T-cell (primary cell): ENCODE results near the gene TCHP. TPM values are rescaled to one million over a fixed set of nuclear protein-coding genes. Genes with fewer than 3 reads are reported as not detected.
"Not testable (repeated sequence)": the region's sequence is repeated elsewhere in the genome, so short reads cannot be mapped to it uniquely, and the experiment has no call there.

Source experiments
- ATAC-seq, 4 experiments: fragments of 200-7000 bp in 3 of 4; fragments of 150-1000 bp in 1 of 4; cut with Tn5 transposase; replicated peaks in 1 of 4; 1 replicate in 3 of 4; 2 replicates in 1 of 4; pipeline ENCODE4 v1.10.0; 2021; ENCODE audit warnings: moderate library complexity in 3 of 4, mild to moderate bottlenecking in 2 of 4, moderate number of reproducible peaks in 1 of 4
- CTCF ChIA-PET, 2 donors: fragments of 300-600 bp; sonication (Branson Sonifier 250); formaldehyde crosslinking; loops; one replicate each; lab custom pipeline; 2022; ENCODE audit warnings: antibody characterized with exemption in 2 of 2; lab: Charles Lee
- POLR2A ChIA-PET, 2 donors: fragments of 300-600 bp; sonication (Branson Sonifier 250); formaldehyde crosslinking; loops; one replicate each; lab custom pipeline; 2022; ENCODE audit warnings: antibody characterized with exemption in 2 of 2; lab: Charles Lee
- DNase-seq, 35 experiments: peaks; one replicate each; pipeline versions ENCODE4 v3.0.0 to v3.0.0-alpha.2; 2013 to 2023
- H3K27ac ChIP-seq: one replicate; pipeline ENCODE4 v1.5.1; 2013; ENCODE audit warnings: low read length
- H3K27me3 ChIP-seq, 2 experiments: replicated peaks in 1 of 2; 1 replicate in 1 of 2; 2 replicates in 1 of 2; pipeline versions ENCODE4 v1.6.1 to v1.7.0; 2013; ENCODE audit warnings: low read length in 1 of 2, mixed read lengths in 1 of 2; ENCODE audit not compliant: control insufficient read depth in 2 of 2, insufficient read depth in 2 of 2; ENCODE audit errors: extremely low read depth in 1 of 2
- H3K36me3 ChIP-seq, 2 donors: 1 replicate in 1 of 2; 2 replicates in 1 of 2; pipeline versions ENCODE4 v1.6.1 to v1.7.0; 2013; ENCODE audit warnings: low read length in 1 of 2; ENCODE audit not compliant: control insufficient read depth in 2 of 2, insufficient read depth in 1 of 2; ENCODE audit errors: extremely low read depth in 1 of 2
- H3K4me1 ChIP-seq, 2 experiments: 1 replicate in 1 of 2; 2 replicates in 1 of 2; pipeline versions ENCODE4 v1.6.1 to v1.7.0; 2013; ENCODE audit warnings: low read length in 2 of 2, mixed read lengths in 1 of 2; ENCODE audit not compliant: insufficient read depth in 2 of 2, control insufficient read depth in 1 of 2; ENCODE audit errors: extremely low read depth in 1 of 2
- H3K4me3 ChIP-seq, 2 donors: 1 replicate in 1 of 2; 2 replicates in 1 of 2; pipeline versions ENCODE4 v1.5.1 to v1.7.0; 2013; ENCODE audit warnings: mild to moderate bottlenecking in 2 of 2, low read length in 1 of 2, moderate library complexity in 1 of 2; ENCODE audit not compliant: control insufficient read depth in 1 of 2; ENCODE audit errors: extremely low read depth in 1 of 2
- H3K9me3 ChIP-seq: 2 replicates; pipeline ENCODE4 v1.7.0; 2013
- H3K27ac Mint-ChIP-seq, 2 donors: one replicate each; pipeline ENCODE4 v1.8.0; 2020 to 2021; ENCODE audit warnings: mild to moderate bottlenecking in 2 of 2, mixed read lengths in 2 of 2
- H3K27me3 Mint-ChIP-seq, 2 donors: one replicate each; pipeline ENCODE4 v1.8.0; 2021 to 2022; ENCODE audit warnings: mixed read lengths in 2 of 2
- H3K36me3 Mint-ChIP-seq: one replicate; pipeline ENCODE4 v1.8.0; 2021; ENCODE audit warnings: mixed read lengths
- H3K4me1 Mint-ChIP-seq, 3 donors: one replicate each; pipeline ENCODE4 v1.8.0; 2020 to 2022; ENCODE audit warnings: mixed read lengths in 3 of 3, mild to moderate bottlenecking in 1 of 3
- H3K4me3 Mint-ChIP-seq, 3 donors: one replicate each; pipeline ENCODE4 v1.8.0; 2020 to 2022; ENCODE audit warnings: mild to moderate bottlenecking in 3 of 3, mixed read lengths in 3 of 3, moderate library complexity in 3 of 3
- H3K9me3 Mint-ChIP-seq, 3 donors: one replicate each; pipeline ENCODE4 v1.8.0; 2020 to 2022; ENCODE audit warnings: mixed read lengths in 3 of 3
- WGBS: methylation state at CpG from one replicate; pipeline ENCODE4 v1.1.5; 2013; ENCODE audit warnings: missing lambda C conversion rate; ENCODE audit not compliant: insufficient coverage; 5-methylcytosine and 5-hydroxymethylcytosine counted together
- total RNA-seq, 35 experiments: library from RNA in 6 of 35; stranded (reverse) in 6 of 35; fragments of 120-200 nt in 1 of 35; gene quantifications; one replicate each; pipeline versions ENCODE4 v1.2.1 to v1.2.4 and lab custom pipeline; 2013 to 2026

Gene TCHP, protein sequence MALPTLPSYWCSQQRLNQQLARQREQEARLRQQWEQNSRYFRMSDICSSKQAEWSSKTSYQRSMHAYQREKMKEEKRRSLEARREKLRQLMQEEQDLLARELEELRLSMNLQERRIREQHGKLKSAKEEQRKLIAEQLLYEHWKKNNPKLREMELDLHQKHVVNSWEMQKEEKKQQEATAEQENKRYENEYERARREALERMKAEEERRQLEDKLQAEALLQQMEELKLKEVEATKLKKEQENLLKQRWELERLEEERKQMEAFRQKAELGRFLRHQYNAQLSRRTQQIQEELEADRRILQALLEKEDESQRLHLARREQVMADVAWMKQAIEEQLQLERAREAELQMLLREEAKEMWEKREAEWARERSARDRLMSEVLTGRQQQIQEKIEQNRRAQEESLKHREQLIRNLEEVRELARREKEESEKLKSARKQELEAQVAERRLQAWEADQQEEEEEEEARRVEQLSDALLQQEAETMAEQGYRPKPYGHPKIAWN
- 10 to 100 TPM; 25.9 to 41.5 (median 37.3) TPM for total RNA-seq
- total RNA-seq (2013): 21.0 TPM
- 19.2 to 66.3 (median 35.5) reads per million in 29 experiments for total RNA-seq (lab: John Stamatoyannopoulos, UW)

GRCh38 chr12:109899783-109900751 is at the start of gene TCHP:
Gene TCHP (plus strand): TSS chr12:109900274. CDS start chr12:109903027, 2,753 bp downstream.
- ChIA-PET CTCF (interaction anchor here (0.6 to 1.2 kb wide), 4 partner anchors 11 to 94 kb away, joined by 3 to 5 read pairs (median 4); no protein-coding TSS in a partner anchor), POLR2A (interaction anchor here (0.6 to 1.1 kb wide), 2 partner anchors 13 to 91 kb away, joined by 4 to 7 read pairs; no protein-coding TSS in a partner anchor)
- Histone ChIP-seq H3K4me3 (peak within 1 kb of the TSS; percentile 81 to 82), H3K27ac (peak within 1 kb of the TSS; percentile 66), H3K27me3 (no peaks in the 10 kb centered on the region), H3K36me3 (peaks cover 0 to 23% of the 10 kb centered on the region in 2 donors), H3K9me3 (no peaks in the 10 kb centered on the region), H3K4me1 (peaks cover 8 to 29% of the 10 kb centered on the region in 2 experiments)
- peaks cover 27 to 29% (median 27%) of the 10 kb centered on the region in 3 donors for H3K4me1 Mint-ChIP-seq
- 2% methylated on average over 68 of the region's 69 CpGs for WGBS
- peaks cover 15% of the 10 kb centered on the region for H3K36me3 Mint-ChIP-seq
- peak; percentile 43 to 88 (median 67) for DNase-seq
- H3K27me3 Mint-ChIP-seq: no peaks in the 10 kb centered on the region
- peak; percentile 88 to 92 (median 92) for ATAC-seq
- peak within 1 kb of the TSS; percentile 86 to 95 (median 94) for H3K4me3 Mint-ChIP-seq
- H3K27ac Mint-ChIP-seq: peak within 1 kb of the TSS; percentile 98 to 99
- no peaks in the 10 kb centered on the region for H3K9me3 Mint-ChIP-seq

DNA sequence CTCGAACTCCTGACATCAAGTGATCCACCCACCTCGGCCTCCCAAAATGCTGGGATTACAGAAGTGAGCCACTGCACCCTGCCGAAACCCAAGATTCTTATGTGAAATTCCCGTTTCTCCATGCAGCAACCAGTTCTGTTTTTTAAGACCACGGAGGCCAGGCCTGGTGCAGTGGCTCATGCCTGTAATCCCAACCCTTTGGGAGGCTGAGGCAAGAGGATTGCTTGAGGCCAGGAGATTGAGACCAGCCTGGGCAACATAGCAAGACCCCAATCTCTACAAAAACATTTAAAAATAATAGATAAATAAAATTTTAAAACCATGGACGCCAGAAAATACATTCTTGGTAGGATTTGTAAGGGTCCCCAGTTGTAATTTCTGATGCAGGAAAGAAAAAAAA is 49.6 kb upstream of the TCHP start:
- H3K4me3 ChIP-seq, H3K4me3 Mint-ChIP-seq, H3K36me3 Mint-ChIP-seq, H3K4me1 ChIP-seq, H3K9me3 ChIP-seq, H3K27ac ChIP-seq, H3K36me3 ChIP-seq, H3K27ac Mint-ChIP-seq, H3K9me3 Mint-ChIP-seq, H3K27me3 ChIP-seq, ATAC-seq, H3K27me3 Mint-ChIP-seq, H3K4me1 Mint-ChIP-seq, POLR2A ChIA-PET, DNase-seq: not testable (repeated sequence)
- CTCF ChIA-PET: interaction anchor here (0.7 kb wide), 2 partner anchors 12 to 47 kb away, joined by 7 to 11 read pairs; no protein-coding TSS in a partner anchor
- 93% methylated on average over 5 of the region's 6 CpGs for WGBS

- CTCF ChIA-PET: interaction anchor here in 1 of 2 donors (1.3 kb wide), 1 partner anchor 8 kb away, joined by 5 read pairs; no protein-coding TSS in a partner anchor
- no peak overlapping the region for H3K27ac Mint-ChIP-seq
- no peaks in the 10 kb centered on the region for H3K9me3 ChIP-seq
- H3K4me3 Mint-ChIP-seq: no peak overlapping the region
- POLR2A ChIA-PET: no interaction called here
- H3K4me1 Mint-ChIP-seq: peaks cover 0 to 7% (median 2%) of the 10 kb centered on the region in 3 donors
- no peak overlapping the region for H3K27ac ChIP-seq
- DNase-seq (no peak), ATAC-seq (no peak)
- peaks cover 20 to 37% of the 10 kb centered on the region in 2 donors for H3K36me3 ChIP-seq
- H3K27me3 ChIP-seq: no peaks in the 10 kb centered on the region
- H3K36me3 Mint-ChIP-seq: peaks cover 29% of the 10 kb centered on the region
- H3K27me3 Mint-ChIP-seq: no peaks in the 10 kb centered on the region
- 94% methylated on average over 13 of the region's 14 CpGs for WGBS
- H3K4me3 ChIP-seq: no peak overlapping the region
- peaks cover 0 to 10% of the 10 kb centered on the region in 2 experiments for H3K4me1 ChIP-seq
- H3K9me3 Mint-ChIP-seq: no peaks in the 10 kb centered on the region
Observed at GRCh38 chr12:109855377-109855776, 44.7 kb upstream of the TCHP start.

DNA sequence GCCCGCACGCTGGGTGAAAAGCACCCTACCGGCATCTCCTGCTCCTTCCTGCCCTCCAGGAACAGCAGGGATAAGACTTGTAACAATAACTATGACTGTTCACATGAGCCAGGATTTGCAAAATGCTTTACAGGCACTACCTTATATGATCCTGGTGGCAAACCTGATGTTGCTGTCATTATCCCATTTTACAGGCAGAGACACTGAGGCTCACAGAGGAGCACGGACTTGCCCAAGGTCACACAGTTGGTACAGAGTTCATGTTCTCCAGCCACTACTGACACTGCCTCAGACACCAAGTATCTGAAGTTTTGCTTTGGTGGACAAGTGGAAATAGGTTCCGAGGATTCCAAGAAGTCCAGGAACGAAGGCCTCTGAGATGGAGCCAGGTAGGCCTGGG is 42.4 kb upstream of the TCHP start:
- DNase-seq (no peak), ATAC-seq (no peak)
- Histone ChIP-seq H3K27me3 (no peaks in the 10 kb centered on the region), H3K4me1 (peaks cover 0 to 10% of the 10 kb centered on the region in 2 experiments), H3K4me3 (no peak overlapping the region), H3K9me3 (no peaks in the 10 kb centered on the region), H3K27ac (no peak overlapping the region), H3K36me3 (peaks cover 15 to 41% of the 10 kb centered on the region in 2 donors)
- Mint-ChIP-seq H3K9me3 (no peaks in the 10 kb centered on the region), H3K27ac (no peak overlapping the region), H3K27me3 (no peaks in the 10 kb centered on the region), H3K4me3 (no peak overlapping the region), H3K36me3 (peaks cover 24% of the 10 kb centered on the region), H3K4me1 (peaks cover 0 to 7% (median 2%) of the 10 kb centered on the region in 3 donors)
- CTCF ChIA-PET: interaction anchor here in 1 of 2 donors (1.1 kb wide), 1 partner anchor 15 kb away, joined by 4 read pairs; no protein-coding TSS in a partner anchor
- WGBS: 100% methylated on average over 3 of the region's 6 CpGs
- POLR2A ChIA-PET: no interaction called here

DNA sequence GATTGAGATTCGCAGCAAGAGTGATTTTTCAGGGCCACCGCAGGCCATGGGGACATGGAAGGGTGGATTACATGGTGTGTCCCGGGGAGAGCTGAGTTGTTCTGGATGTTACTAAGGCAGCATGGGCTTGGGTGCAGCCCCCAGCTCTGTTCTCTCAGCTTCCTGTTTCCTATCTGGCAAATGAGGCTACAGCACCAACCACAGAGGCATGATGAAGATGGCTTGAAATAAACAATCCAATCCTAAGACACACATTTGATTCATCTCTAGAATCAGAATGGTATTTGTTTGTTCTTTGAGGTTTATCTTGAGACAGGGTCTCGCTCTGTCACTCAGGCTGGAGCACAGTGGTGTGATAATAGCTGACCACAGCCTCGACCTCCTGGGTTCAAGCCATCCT is 41.3 kb upstream of the TCHP start:
- Mint-ChIP-seq H3K36me3 (peaks cover 21% of the 10 kb centered on the region), H3K9me3 (no peaks in the 10 kb centered on the region), H3K4me1 (peaks cover 4 to 13% (median 7%) of the 10 kb centered on the region in 3 donors), H3K27me3 (no peaks in the 10 kb centered on the region), H3K27ac (no peak overlapping the region), H3K4me3 (no peak overlapping the region)
- Histone ChIP-seq H3K27ac (no peak overlapping the region), H3K4me1 (peaks cover 0 to 13% of the 10 kb centered on the region in 2 experiments), H3K9me3 (no peaks in the 10 kb centered on the region), H3K36me3 (peaks cover 13 to 41% of the 10 kb centered on the region in 2 donors), H3K27me3 (no peaks in the 10 kb centered on the region), H3K4me3 (no peak overlapping the region)
- no peak for ATAC-seq
- ChIA-PET POLR2A (interaction anchor here in 1 of 2 donors (0.7 kb wide), 1 partner anchor 87 kb away, joined by 3 read pairs; no protein-coding TSS in a partner anchor), CTCF (interaction anchor here (0.6 to 1.1 kb wide), 3 partner anchors 12 to 15 kb away, joined by 3 to 8 read pairs (median 3); no protein-coding TSS in a partner anchor)
- WGBS: 100% methylated on average over 1 of the region's 5 CpGs
- no peak for DNase-seq
